HG03097 (cell line): ENCODE measurements around the gene MAST3.
"Not testable (repeated sequence)": the region's sequence is repeated elsewhere in the genome, so short reads cannot be mapped to it uniquely, and the experiment has no call there.

Source experiments
- ATAC-seq: cut with Tn5 transposase; IDR thresholded peaks from one replicate; pipeline ENCODE4 v1.9.1; 2021; ENCODE audit not compliant: unreplicated experiment, low FRiP score

Gene MAST3

DNA sequence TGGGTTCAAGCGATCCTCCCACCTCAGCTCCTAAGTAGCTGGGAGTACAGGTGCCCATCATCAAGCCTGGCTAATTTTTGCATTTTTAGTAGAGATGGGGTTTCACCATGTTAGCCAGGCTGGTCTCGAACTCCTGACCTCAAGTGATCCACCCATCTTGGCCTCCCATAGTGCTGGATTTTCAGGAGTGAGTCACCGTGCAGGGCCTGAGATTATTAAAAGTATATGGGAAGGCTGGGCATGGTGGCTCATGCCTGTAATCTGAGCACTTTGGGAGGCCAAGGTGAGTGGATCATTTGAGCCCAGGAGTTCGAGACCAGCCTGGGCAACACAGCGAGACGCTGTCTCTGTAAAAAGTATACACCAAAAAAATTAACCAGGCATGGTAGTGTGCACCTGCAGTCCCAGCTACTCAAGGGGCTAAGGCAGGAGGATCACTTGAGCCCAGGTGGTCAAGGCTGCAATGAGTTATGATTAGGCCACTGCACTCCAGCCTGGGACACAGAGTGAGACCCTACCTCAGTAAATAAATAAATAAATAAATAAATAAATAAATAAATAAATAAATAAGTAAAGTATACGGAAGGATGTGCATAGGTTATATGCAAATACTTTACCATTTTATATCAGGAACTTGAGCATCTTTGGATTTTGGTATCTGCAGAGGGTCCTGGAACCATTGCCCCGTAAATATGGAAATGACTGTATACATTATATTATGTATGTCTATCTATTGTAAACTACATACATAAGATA is 11.7 kb upstream of the MAST3 start:
- no peak for ATAC-seq

- no peak for ATAC-seq
Observed at GRCh38 chr19:18086590-18087138, 10.9 kb upstream of the MAST3 start, which contains the start of gene IL12RB1. Gene IL12RB1 (minus strand): TSS chr19:18086934. CDS start chr19:18086823, 111 bp downstream.

DNA sequence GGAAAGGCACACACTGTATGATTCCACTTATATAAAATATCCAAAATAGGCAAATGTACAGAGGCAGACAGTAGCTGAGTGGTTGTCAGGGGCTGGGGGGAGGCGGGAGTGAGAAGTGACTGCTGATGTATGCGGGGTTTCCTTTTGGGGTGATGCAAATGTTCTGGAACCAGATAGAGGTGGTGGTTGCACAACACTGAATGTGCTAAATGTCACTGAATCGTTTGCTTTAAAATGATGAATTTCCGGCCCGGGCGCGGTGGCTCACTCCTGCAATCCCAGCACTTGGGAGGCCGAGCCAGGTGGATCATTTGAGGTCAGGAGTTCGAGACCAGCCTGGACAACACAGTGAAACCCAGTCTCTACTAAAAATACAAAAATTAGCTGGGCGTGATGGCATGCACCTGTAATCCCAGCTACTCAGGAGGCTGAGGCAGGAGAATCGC is 8.5 kb upstream of the MAST3 start:
- not testable (repeated sequence) for ATAC-seq

DNA sequence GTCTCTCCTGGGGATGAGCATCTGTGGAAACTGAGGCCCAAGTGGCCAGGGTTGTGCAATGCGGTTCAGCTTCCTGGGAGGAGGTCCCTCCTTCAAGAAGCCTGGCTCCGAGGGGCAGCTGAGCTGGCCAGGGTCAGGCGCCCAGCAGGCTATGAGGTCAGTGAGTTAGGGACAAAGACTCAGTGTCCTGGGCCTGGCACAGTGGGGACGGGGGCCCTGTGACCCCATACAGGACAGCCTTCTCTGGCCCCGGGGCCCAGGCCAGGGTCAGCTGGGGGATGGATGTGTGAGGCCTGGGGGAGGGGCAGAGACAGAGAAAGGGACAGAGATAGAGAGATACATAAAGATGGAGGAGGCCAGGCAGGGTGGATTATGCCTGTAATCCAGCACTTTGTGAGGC is 7.9 kb upstream of the MAST3 start:
- ATAC-seq = no peak

- no peak for ATAC-seq
Observed at GRCh38 chr19:18090545-18091216, 6.9 kb upstream of the MAST3 start.

DNA sequence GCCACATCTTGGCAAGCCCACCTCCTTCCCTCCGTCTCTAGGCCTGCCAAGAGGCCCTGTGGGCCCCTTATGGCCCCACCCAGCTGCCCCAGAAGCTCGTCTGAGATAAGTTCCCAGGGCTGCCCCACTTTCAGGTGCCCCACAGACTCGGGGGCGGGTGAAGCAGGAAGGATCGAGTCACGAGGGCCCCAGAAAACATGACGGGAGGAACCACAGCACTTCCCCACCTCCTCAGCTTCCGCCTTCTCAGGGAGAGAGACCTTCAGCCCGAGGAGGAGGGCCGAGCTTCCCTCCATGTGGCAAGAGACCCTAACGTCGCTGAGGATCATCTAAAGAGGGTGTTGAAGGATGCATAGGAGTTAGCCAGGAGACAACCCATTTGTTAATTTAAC is 6.4 kb upstream of the MAST3 start:
- ATAC-seq = no peak

GRCh38 chr19:18093439-18094161 is 4.0 kb upstream of the MAST3 start:
- no peak for ATAC-seq

DNA sequence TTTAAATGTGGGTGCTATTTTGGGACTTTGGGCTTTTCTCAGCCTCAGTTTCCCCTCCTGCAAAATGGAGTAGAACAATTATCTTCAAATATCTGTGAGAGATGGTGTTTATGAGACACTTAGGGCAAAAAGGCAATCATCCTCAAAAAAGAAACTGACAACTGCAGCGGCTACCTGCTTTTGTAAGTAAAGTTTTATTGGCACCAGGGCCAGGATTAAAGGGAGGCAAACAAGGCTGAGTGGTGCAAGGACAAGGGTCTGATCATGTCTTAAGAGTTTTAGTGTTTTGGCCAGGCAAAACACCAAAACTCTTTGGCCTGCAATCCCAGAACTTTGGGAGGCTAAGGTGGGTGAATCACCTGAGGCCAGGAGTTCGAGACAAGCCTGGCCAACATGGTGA is 1.3 kb upstream of the MAST3 start:
- no peak for ATAC-seq

DNA sequence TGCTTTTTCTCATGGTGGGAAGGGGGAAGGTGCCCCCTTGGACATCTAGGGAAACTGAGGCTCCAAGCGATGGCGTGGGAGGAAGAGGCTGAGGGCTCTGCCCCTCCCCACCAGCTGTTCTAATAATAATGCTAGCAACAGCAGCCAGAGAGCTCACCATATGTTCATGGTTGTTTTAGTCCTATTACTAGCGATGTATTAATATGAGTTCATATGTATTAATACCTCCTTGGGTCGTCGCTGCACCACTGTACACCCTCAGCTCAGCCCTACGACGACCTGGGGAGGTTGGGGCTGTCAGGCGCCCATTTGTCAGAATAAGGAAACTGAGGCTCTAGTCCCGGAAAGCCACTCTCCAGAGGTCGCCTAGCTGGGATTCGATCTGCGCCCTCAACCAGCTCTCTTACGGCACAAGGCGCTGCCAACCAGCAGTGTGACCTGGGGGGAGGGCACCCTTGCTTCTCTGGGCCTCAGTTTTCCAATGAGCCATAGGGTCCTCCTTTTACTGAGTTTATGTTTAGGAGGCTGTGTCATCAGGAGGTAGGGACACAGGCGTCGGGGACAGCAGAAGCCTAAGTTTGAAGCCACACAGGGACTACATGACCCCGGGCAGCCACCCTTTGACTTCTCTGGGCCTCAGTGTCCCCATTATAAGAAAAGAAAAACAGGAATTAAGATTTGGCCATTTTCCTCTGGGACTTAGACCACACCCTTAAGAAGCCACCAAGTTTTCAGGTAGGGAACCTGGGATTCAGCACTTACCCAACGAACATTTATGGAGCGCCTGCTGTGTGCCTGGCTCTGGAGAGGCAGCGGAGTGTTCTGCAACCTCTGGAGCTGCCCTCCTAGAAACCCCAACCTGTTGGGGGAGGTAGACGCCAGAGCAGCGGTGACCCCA is 664 bp downstream of the MAST3 start:
- ATAC-seq = no peak

DNA sequence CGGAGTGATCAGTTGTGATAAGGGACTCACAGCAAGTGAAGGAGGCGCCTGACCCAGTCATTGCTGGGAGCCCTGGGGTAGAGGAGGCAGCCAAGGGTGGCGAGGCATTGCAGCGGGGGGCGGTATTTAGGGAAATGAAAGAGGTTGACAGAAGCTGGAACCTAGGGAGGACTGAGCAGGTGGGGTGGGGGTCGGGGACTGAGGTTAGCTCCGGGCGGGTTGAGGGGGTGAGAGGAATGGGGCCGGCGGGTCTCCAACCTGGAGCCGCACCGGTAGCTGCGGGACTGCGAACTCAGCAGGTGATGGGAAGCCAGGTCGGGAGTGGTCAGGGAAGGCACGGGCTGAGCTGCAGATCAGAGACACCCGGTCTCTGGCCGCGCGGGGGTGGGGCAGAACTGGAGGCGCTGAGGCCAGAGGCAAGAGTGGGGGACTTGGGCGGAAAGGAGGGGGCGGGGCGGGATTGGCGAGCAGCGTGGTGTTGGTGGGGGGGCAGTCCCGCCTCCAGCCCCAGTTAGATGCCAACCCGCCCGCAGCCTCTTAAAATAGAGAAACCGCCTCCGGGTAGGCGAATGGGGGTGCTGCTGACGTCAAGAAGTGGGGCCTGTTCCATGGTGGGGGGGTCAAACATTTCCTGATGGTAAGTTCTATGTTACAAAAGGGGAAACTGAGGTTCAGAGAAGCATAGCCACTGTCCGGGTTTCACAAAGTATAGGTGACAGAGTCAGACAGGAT is 1.5 kb downstream of the MAST3 start:
- peak; percentile 60 for ATAC-seq

GRCh38 chr19:18099623-18099995 is 2.0 kb downstream of the MAST3 start:
- ATAC-seq = no peak

GRCh38 chr19:18100710-18101109 is 3.1 kb downstream of the MAST3 start:
- no peak for ATAC-seq

GRCh38 chr19:18101268-18101667 is 3.7 kb downstream of the MAST3 start:
- ATAC-seq = no peak

DNA sequence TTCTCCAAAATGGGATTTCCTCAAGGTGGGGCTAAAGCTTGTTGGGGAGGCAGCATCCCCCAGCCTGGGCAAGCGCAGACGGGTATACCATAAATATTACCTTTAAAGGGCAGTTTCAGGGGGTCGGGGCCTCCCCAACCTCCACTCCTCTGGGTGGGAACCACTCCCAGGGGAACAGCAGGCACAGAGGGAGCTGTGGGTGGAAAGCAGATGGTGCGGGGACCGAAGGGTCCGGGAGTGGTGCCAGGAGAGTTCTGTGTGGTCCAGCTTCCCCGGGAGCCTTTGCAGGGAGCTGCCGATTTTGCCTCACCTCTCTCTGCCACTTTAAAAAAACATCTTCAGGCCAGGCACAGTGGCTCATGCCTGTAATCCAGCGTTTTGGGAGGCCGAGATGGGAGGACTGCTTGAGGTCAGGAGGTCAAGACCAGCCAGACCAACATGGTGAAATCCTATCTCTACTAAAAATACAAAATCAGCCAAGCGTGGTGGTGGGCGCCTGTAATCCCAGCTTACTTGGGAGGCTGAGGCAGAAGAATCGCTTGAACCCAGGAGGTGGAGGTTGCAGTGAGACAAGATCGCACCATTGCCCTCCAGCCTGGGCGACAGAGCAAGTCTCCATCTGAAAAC is 5.5 kb downstream of the MAST3 start:
- ATAC-seq = no peak

DNA sequence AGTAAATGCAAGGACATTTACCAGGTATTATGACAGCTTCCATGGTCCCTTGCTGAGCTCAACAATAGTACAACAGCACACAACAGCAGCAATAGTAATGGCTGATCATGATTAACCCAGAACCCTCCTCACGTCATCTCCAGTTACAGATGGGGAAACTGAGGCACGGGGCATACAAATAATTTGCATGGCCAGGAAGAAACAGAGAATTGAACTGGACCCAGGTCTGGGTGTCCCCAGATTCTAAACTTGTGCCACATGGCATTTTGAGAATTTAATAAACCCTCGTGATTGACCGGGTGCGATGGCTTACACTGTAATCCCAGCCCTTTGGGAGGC is 7.2 kb downstream of the MAST3 start:
- no peak for ATAC-seq

- ATAC-seq = not testable (repeated sequence)
Observed at GRCh38 chr19:18105259-18105658, 7.7 kb downstream of the MAST3 start.

- ATAC-seq = no peak
Observed at GRCh38 chr19:18107235-18107634, 9.7 kb downstream of the MAST3 start.

GRCh38 chr19:18108897-18109296 is 11.3 kb downstream of the MAST3 start:
- ATAC-seq = no peak

GRCh38 chr19:18109341-18109732 is 11.8 kb downstream of the MAST3 start:
- ATAC-seq = no peak
